A673 (cell line): Measurements from ENCODE around the gene SLX4IP. TPM values are rescaled to one million over a fixed set of nuclear protein-coding genes. Genes with fewer than 3 reads are reported as not detected.
A peak's percentile ranks its signal among the peaks of the same experiment; 100 is the strongest.

Experiments
- BruUV-seq: library from RNA; stranded (reverse); fragments of 400-500 nt; replicated peaks from 2 replicates; lab custom pipeline; 2021; lab: Mats Ljungman, UMichigan
- CTCF ChIA-PET: fragments of 300-600 bp; sonication (Branson Sonifier 250); formaldehyde crosslinking; loops from one replicate; lab custom pipeline; 2022; ENCODE audit warnings: antibody characterized with exemption; lab: Charles Lee
- POLR2A ChIA-PET: fragments of 300-600 bp; sonication (Branson Sonifier 250); formaldehyde crosslinking; loops from one replicate; lab custom pipeline; 2022; ENCODE audit warnings: antibody characterized with exemption; ENCODE audit not compliant: low non-redundant PET; lab: Charles Lee
- DNase-seq: peaks from one replicate; pipeline ENCODE4 v3.0.0-alpha.2; 2015; ENCODE audit warnings: low spot score
- H3K27ac ChIP-seq: fragments of 200-600 bp; sonication (generic); 2 replicates; pipeline ENCODE4 v1.5.1; 2016; ENCODE audit warnings: mixed run types, low read depth, mild to moderate bottlenecking, mixed read lengths, antibody characterized with exemption, low read length; ENCODE audit not compliant: poor library complexity, severe bottlenecking
- H3K27me3 ChIP-seq: fragments of 200-600 bp; sonication (generic); replicated peaks from 2 replicates; pipeline ENCODE4 v1.6.1; 2017; ENCODE audit warnings: mixed run types, low read depth, mild to moderate bottlenecking, mixed read lengths, antibody characterized with exemption, low read length; ENCODE audit not compliant: insufficient read depth, poor library complexity
- H3K36me3 ChIP-seq: fragments of 200-600 bp; sonication (generic); 2 replicates; pipeline ENCODE4 v1.6.1; 2016; ENCODE audit warnings: mixed run types, mild to moderate bottlenecking, mixed read lengths, antibody characterized with exemption, low read length; ENCODE audit not compliant: insufficient read depth, poor library complexity, severe bottlenecking
- H3K4me1 ChIP-seq: fragments of 200-600 bp; sonication (generic); 2 replicates; pipeline ENCODE4 v1.6.1; 2017; ENCODE audit warnings: mixed run types, mild to moderate bottlenecking, mixed read lengths, antibody characterized with exemption, low read length; ENCODE audit not compliant: insufficient read depth, poor library complexity, severe bottlenecking
- H3K4me3 ChIP-seq: fragments of 200-600 bp; sonication (generic); 2 replicates; pipeline ENCODE4 v1.5.1; 2016; ENCODE audit warnings: low read depth, mixed run types, mild to moderate bottlenecking, mixed read lengths, low read length; ENCODE audit not compliant: poor library complexity, severe bottlenecking
- H3K9me3 ChIP-seq: fragments of 200-600 bp; sonication (generic); 2 replicates; pipeline ENCODE4 v1.6.1; 2016; ENCODE audit warnings: mixed run types, low read depth, mild to moderate bottlenecking, mixed read lengths, antibody characterized with exemption, low read length; ENCODE audit not compliant: poor library complexity, severe bottlenecking
- CTCF ChIP-seq: fragments of 300-800, 200-600 bp; sonication (generic); conservative IDR thresholded peaks from 2 replicates; pipeline ENCODE4 v1.5.1; 2017; ENCODE audit warnings: low read depth, mild to moderate bottlenecking, antibody characterized with exemption, low read length, moderate library complexity, mixed read lengths
- EZH2 ChIP-seq: fragments of 200-600 bp; sonication (generic); IDR thresholded peaks from 2 replicates; pipeline ENCODE4 v1.6.1; 2017; ENCODE audit warnings: borderline replicate concordance, low read depth, mild to moderate bottlenecking, mixed read lengths, antibody characterized with exemption, low read length; ENCODE audit not compliant: poor library complexity, severe bottlenecking
- intact Hi-C: fragments of 100-400 bp; cut with micrococcal nuclease; formaldehyde crosslinking; loops from one replicate; pipeline ENCODE4 v1.10.0; 2022; ENCODE audit not compliant: unreplicated experiment
- total RNA-seq: library from RNA; stranded (reverse); gene quantifications from 2 replicates; pipeline ENCODE4 v1.2.3, GENCODE V29; 2021

The SLX4IP gene
- total RNA-seq, 1 experiment from 2014 or later, result 9.8 TPM

GRCh38 chr20:10667560-10668167, 232.6 kb downstream of the SLX4IP start:
- Histone ChIP-seq H3K4me1 (peaks cover 79% of the 10 kb centered on the region), H3K27ac (no peak overlapping the region)
- intact Hi-C loops, result no loop called here

GRCh38 chr20:10668677-10669368, 233.7 kb downstream of the SLX4IP start:
- H3K27ac ChIP-seq, result no peak overlapping the region
- no TSS peak for BruUV-seq
- ChIA-PET CTCF (no interaction called here), POLR2A (no interaction called here)
- no peaks in the 10 kb centered on the region for H3K9me3 ChIP-seq
- no peak for TF ChIP-seq CTCF
- TF ChIP-seq EZH2, result no peak
- no peak for DNase-seq
- no peak overlapping the region for H3K4me3 ChIP-seq
- no peaks in the 10 kb centered on the region for H3K27me3 ChIP-seq
- H3K4me1 ChIP-seq, result peaks cover 79% of the 10 kb centered on the region
- peaks cover 7% of the 10 kb centered on the region for H3K36me3 ChIP-seq
- intact Hi-C loops, result no loop called here

More at GRCh38 chr20:10667560-10668167, 232.6 kb downstream of the SLX4IP start:
- POLR2A ChIA-PET, result no interaction called here
- H3K36me3 ChIP-seq, result peaks cover 18% of the 10 kb centered on the region
- CTCF ChIA-PET, result no interaction called here
- no peak for DNase-seq
- no peaks in the 10 kb centered on the region for H3K9me3 ChIP-seq
- TF ChIP-seq CTCF (no peak), EZH2 (no peak)
- no peaks in the 10 kb centered on the region for H3K27me3 ChIP-seq
- no TSS peak for BruUV-seq
- H3K4me3 ChIP-seq, result no peak overlapping the region

GRCh38 chr20:10669843-10670446, 234.8 kb downstream of the SLX4IP start:
- Histone ChIP-seq H3K27ac (peak overlapping the region; percentile 75), H3K4me3 (peak overlapping the region; percentile 59), H3K9me3 (no peaks in the 10 kb centered on the region), H3K4me1 (peaks cover 73% of the 10 kb centered on the region), H3K27me3 (no peaks in the 10 kb centered on the region), H3K36me3 (peaks cover 7% of the 10 kb centered on the region)
- peak; percentile 52 for DNase-seq
- BruUV-seq, result no TSS peak
- CTCF ChIA-PET, result no interaction called here
- intact Hi-C loops, result loop anchor here (2.0 to 5.0 kb wide), 9 partner anchors 115 to 872 kb away; no protein-coding TSS in a partner anchor
- TF ChIP-seq EZH2, result no peak
- no peak for TF ChIP-seq CTCF
- POLR2A ChIA-PET, result no interaction called here
